ENCODE results near the gene STK38L.

STK38L gene

DNA sequence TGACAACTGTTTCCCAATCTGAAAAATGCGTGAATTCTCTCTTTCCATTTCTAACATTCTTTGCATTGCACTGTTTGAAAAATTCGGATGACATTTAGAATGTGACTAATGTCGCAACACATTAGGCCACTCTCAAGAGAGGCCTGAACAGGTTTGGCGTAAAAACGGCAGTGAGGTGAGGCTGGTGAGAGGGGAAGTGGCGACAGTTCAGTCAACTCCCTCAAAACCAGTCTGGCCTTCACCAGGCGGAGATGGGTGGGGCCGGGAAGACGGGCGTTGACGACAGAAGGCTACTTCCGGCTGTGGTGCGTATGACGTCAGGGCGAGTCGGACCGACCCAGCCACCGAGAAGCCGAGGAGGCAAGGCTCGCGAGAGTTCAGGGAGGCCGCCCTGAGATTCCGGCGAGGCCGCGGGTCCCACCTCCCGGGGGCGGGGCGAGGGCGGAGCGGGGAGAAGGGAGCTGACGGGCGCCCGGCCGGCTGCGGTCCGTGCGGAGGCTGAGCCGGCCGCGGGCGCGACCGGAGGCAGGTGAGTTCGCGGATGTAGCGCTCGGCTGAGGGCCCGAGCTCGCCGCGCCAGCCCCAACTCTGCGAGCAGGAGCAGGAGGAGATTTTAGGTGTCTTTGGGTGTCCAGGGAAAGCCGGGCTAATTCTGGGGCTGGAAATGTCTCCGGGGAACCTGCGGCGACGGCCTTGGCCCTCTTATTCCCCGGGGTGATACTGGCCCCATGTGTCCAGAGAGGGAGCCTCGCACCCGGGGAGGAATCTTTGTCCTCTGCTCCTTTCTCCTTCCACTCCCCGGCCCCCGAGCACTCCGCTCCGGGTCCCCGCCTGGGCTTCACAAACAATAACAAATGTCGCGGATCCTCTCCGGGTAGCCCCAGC lies at the start of gene STK38L:
STK38L (plus strand) TSS at position 483 of the 885 bp plus-strand sequence. CDS start 53,435 bp downstream, outside the sequence.
- H3K27ac ChIP-seq (ENCODE audit: low read depth in 2 of 2, low read length in 2 of 2) = peak within 1 kb of the TSS; percentile 86 to 91
- H3K4me1 ChIP-seq (ENCODE audit: control insufficient read depth in 2 of 2, insufficient read depth in 2 of 2, low read length in 2 of 2) = peaks cover 13 to 14% of the 10 kb centered on the region in 2 donors
- H3K4me3 ChIP-seq (ENCODE audit: low read length in 2 of 2) = peak within 1 kb of the TSS; percentile 94 to 97
- no peaks in the 10 kb centered on the region for H3K9me3 ChIP-seq (ENCODE audit: control insufficient read depth in 2 of 2, low read length in 2 of 2)
- no peaks in the 10 kb centered on the region for H3K27me3 ChIP-seq (ENCODE audit: control insufficient read depth in 2 of 2, insufficient read depth in 2 of 2, low read length in 2 of 2)
- H3K36me3 ChIP-seq (ENCODE audit: control insufficient read depth in 2 of 2, insufficient read depth in 2 of 2, low read length in 2 of 2) = no peaks in the 10 kb centered on the region
- peak within 1 kb of the TSS; percentile 88 to 95 for H3K9ac ChIP-seq (ENCODE audit: low read depth in 1 of 2, low read length in 2 of 2)

DNA sequence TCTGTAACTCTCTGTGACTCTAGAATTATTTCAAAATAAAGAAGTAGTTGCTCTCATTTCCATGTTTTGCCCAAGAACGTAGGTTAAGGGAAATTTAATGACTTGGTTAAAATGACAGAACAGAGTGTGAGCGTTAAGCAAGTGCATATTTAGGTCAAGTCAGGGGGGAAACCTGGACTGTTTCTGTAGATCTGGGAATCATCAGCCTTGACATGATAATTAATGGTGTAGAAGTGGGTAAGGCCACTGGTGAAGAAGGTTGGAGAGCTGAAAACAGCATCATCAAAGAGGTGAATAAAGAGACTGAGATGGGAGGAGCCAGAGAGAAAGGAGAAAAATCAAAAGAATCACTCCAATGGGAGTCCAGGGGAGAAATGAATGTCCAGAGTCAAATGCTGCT lies 49.4 kb upstream of the STK38L start:
- Histone ChIP-seq H3K36me3 (ENCODE audit: control insufficient read depth in 2 of 2, insufficient read depth in 2 of 2, low read length in 2 of 2) (no peaks in the 10 kb centered on the region), H3K27ac (ENCODE audit: low read depth in 2 of 2, low read length in 2 of 2) (peak overlapping the region in 1 of 2 donors; percentile 24), H3K4me1 (ENCODE audit: control insufficient read depth in 2 of 2, insufficient read depth in 2 of 2, low read length in 2 of 2) (peaks cover 0 to 10% of the 10 kb centered on the region in 2 donors), H3K4me3 (ENCODE audit: low read length in 2 of 2) (no peak overlapping the region), H3K9me3 (ENCODE audit: control insufficient read depth in 2 of 2, low read length in 2 of 2) (no peaks in the 10 kb centered on the region), H3K27me3 (ENCODE audit: control insufficient read depth in 2 of 2, insufficient read depth in 2 of 2, low read length in 2 of 2) (no peaks in the 10 kb centered on the region), H3K9ac (ENCODE audit: low read depth in 1 of 2, low read length in 2 of 2) (no peak overlapping the region)

GRCh38 chr12:27198036-27198435 lies 46.0 kb upstream of the STK38L start:
- Histone ChIP-seq H3K4me1 (ENCODE audit: control insufficient read depth in 2 of 2, insufficient read depth in 2 of 2, low read length in 2 of 2) (no peaks in the 10 kb centered on the region), H3K27me3 (ENCODE audit: control insufficient read depth in 2 of 2, insufficient read depth in 2 of 2, low read length in 2 of 2) (no peaks in the 10 kb centered on the region), H3K9me3 (ENCODE audit: control insufficient read depth in 2 of 2, low read length in 2 of 2) (no peaks in the 10 kb centered on the region), H3K4me3 (ENCODE audit: low read length in 2 of 2) (no peak overlapping the region), H3K36me3 (ENCODE audit: control insufficient read depth in 2 of 2, insufficient read depth in 2 of 2, low read length in 2 of 2) (no peaks in the 10 kb centered on the region), H3K9ac (ENCODE audit: low read depth in 1 of 2, low read length in 2 of 2) (no peak overlapping the region), H3K27ac (ENCODE audit: low read depth in 2 of 2, low read length in 2 of 2) (no peak overlapping the region)

GRCh38 chr12:27199638-27200300 lies 44.3 kb upstream of the STK38L start:
- H3K4me1 ChIP-seq (ENCODE audit: control insufficient read depth in 2 of 2, insufficient read depth in 2 of 2, low read length in 2 of 2) = no peaks in the 10 kb centered on the region
- no peaks in the 10 kb centered on the region for H3K36me3 ChIP-seq (ENCODE audit: control insufficient read depth in 2 of 2, insufficient read depth in 2 of 2, low read length in 2 of 2)
- H3K9ac ChIP-seq (ENCODE audit: low read depth in 1 of 2, low read length in 2 of 2) = no peak overlapping the region
- H3K9me3 ChIP-seq (ENCODE audit: control insufficient read depth in 2 of 2, low read length in 2 of 2) = no peaks in the 10 kb centered on the region
- H3K4me3 ChIP-seq (ENCODE audit: low read length in 2 of 2) = no peak overlapping the region
- no peaks in the 10 kb centered on the region for H3K27me3 ChIP-seq (ENCODE audit: control insufficient read depth in 2 of 2, insufficient read depth in 2 of 2, low read length in 2 of 2)
- H3K27ac ChIP-seq (ENCODE audit: low read depth in 2 of 2, low read length in 2 of 2) = no peak overlapping the region

GRCh38 chr12:27201169-27201568 lies 42.9 kb upstream of the STK38L start:
- no peaks in the 10 kb centered on the region for H3K27me3 ChIP-seq (ENCODE audit: control insufficient read depth in 2 of 2, insufficient read depth in 2 of 2, low read length in 2 of 2)
- H3K4me3 ChIP-seq (ENCODE audit: low read length in 2 of 2) = no peak overlapping the region
- H3K9me3 ChIP-seq (ENCODE audit: control insufficient read depth in 2 of 2, low read length in 2 of 2) = no peaks in the 10 kb centered on the region
- H3K36me3 ChIP-seq (ENCODE audit: control insufficient read depth in 2 of 2, insufficient read depth in 2 of 2, low read length in 2 of 2) = no peaks in the 10 kb centered on the region
- H3K4me1 ChIP-seq (ENCODE audit: control insufficient read depth in 2 of 2, insufficient read depth in 2 of 2, low read length in 2 of 2) = no peaks in the 10 kb centered on the region
- no peak overlapping the region for H3K27ac ChIP-seq (ENCODE audit: low read depth in 2 of 2, low read length in 2 of 2)
- H3K9ac ChIP-seq (ENCODE audit: low read depth in 1 of 2, low read length in 2 of 2) = no peak overlapping the region

- H3K4me3 ChIP-seq (ENCODE audit: low read length in 2 of 2) = no peak overlapping the region
- no peaks in the 10 kb centered on the region for H3K4me1 ChIP-seq (ENCODE audit: control insufficient read depth in 2 of 2, insufficient read depth in 2 of 2, low read length in 2 of 2)
- no peaks in the 10 kb centered on the region for H3K27me3 ChIP-seq (ENCODE audit: control insufficient read depth in 2 of 2, insufficient read depth in 2 of 2, low read length in 2 of 2)
- H3K9ac ChIP-seq (ENCODE audit: low read depth in 1 of 2, low read length in 2 of 2) = no peak overlapping the region
- H3K27ac ChIP-seq (ENCODE audit: low read depth in 2 of 2, low read length in 2 of 2) = no peak overlapping the region
- no peaks in the 10 kb centered on the region for H3K36me3 ChIP-seq (ENCODE audit: control insufficient read depth in 2 of 2, insufficient read depth in 2 of 2, low read length in 2 of 2)
- H3K9me3 ChIP-seq (ENCODE audit: control insufficient read depth in 2 of 2, low read length in 2 of 2) = no peaks in the 10 kb centered on the region
These were observed 37.1 kb upstream of the STK38L start for GRCh38 chr12:27206801-27207502.

GRCh38 chr12:27207615-27208413 lies 36.3 kb upstream of the STK38L start:
- no peaks in the 10 kb centered on the region for H3K9me3 ChIP-seq (ENCODE audit: control insufficient read depth in 2 of 2, low read length in 2 of 2)
- H3K27me3 ChIP-seq (ENCODE audit: control insufficient read depth in 2 of 2, insufficient read depth in 2 of 2, low read length in 2 of 2) = no peaks in the 10 kb centered on the region
- H3K9ac ChIP-seq (ENCODE audit: low read depth in 1 of 2, low read length in 2 of 2) = no peak overlapping the region
- H3K4me3 ChIP-seq (ENCODE audit: low read length in 2 of 2) = no peak overlapping the region
- no peaks in the 10 kb centered on the region for H3K4me1 ChIP-seq (ENCODE audit: control insufficient read depth in 2 of 2, insufficient read depth in 2 of 2, low read length in 2 of 2)
- no peak overlapping the region for H3K27ac ChIP-seq (ENCODE audit: low read depth in 2 of 2, low read length in 2 of 2)
- H3K36me3 ChIP-seq (ENCODE audit: control insufficient read depth in 2 of 2, insufficient read depth in 2 of 2, low read length in 2 of 2) = no peaks in the 10 kb centered on the region

DNA sequence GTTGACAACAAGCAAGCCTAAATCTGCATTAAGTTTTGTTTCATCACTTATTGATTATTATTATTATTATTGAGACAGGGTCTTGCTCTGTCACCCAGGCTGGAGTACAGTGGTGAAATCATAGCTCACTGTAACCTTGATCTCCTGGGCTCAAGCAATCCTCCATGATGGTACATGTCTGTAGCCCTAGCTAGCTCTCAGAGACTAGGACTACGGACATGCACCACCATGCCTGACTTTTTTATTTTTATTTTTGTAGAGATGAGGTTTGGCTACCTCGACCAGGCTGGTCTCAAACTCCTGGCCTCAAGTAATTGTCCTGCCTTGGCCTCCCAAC lies 35.7 kb upstream of the STK38L start:
- no peak overlapping the region for H3K27ac ChIP-seq (ENCODE audit: low read depth in 2 of 2, low read length in 2 of 2)
- no peaks in the 10 kb centered on the region for H3K36me3 ChIP-seq (ENCODE audit: control insufficient read depth in 2 of 2, insufficient read depth in 2 of 2, low read length in 2 of 2)

DNA sequence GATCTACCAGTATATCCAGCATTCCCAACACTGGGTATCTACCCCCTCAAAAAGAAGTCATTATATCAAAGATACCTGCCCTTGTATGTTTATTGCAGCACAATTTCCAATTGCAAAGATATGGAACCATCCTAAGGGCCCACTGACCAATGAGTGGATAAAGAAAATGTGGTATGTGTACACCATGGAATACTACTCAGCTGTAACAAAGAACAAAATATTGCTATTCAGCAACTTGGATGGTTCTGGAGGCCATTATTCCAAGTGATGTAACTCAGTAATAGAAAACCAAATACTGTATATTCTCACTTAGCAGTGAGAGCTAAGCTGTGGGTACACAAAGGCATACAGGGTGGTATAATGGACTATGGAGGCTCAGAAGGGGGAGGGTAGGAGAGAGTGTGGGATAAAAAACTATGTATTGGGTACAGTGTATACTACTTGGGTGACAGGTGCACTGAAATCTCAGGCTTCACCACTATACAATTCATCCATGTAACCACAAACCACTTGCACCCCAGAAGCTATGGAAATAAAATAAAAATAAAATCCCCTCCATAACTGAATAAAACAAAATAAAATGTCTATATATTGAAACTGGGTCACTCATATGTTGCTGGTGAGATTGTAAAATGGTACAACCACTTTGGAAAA lies 34.7 kb upstream of the STK38L start:
- Histone ChIP-seq H3K9ac (ENCODE audit: low read depth in 1 of 2, low read length in 2 of 2) (no peak overlapping the region), H3K4me3 (ENCODE audit: low read length in 2 of 2) (no peak overlapping the region), H3K9me3 (ENCODE audit: control insufficient read depth in 2 of 2, low read length in 2 of 2) (no peaks in the 10 kb centered on the region), H3K27ac (ENCODE audit: low read depth in 2 of 2, low read length in 2 of 2) (no peak overlapping the region), H3K27me3 (ENCODE audit: control insufficient read depth in 2 of 2, insufficient read depth in 2 of 2, low read length in 2 of 2) (no peaks in the 10 kb centered on the region), H3K36me3 (ENCODE audit: control insufficient read depth in 2 of 2, insufficient read depth in 2 of 2, low read length in 2 of 2) (no peaks in the 10 kb centered on the region), H3K4me1 (ENCODE audit: control insufficient read depth in 2 of 2, insufficient read depth in 2 of 2, low read length in 2 of 2) (no peaks in the 10 kb centered on the region)

More for the DNA sequence above, 35.7 kb upstream of the STK38L start:
- no peaks in the 10 kb centered on the region for H3K9me3 ChIP-seq (ENCODE audit: control insufficient read depth in 2 of 2, low read length in 2 of 2)
- no peaks in the 10 kb centered on the region for H3K4me1 ChIP-seq (ENCODE audit: control insufficient read depth in 2 of 2, insufficient read depth in 2 of 2, low read length in 2 of 2)
- H3K4me3 ChIP-seq (ENCODE audit: low read length in 2 of 2) = no peak overlapping the region
- no peak overlapping the region for H3K9ac ChIP-seq (ENCODE audit: low read depth in 1 of 2, low read length in 2 of 2)
- no peaks in the 10 kb centered on the region for H3K27me3 ChIP-seq (ENCODE audit: control insufficient read depth in 2 of 2, insufficient read depth in 2 of 2, low read length in 2 of 2)

Measured in mucosa of rectum (tissue), 2 donors.